ENCODE data around the gene CC2D1A.

DNA sequence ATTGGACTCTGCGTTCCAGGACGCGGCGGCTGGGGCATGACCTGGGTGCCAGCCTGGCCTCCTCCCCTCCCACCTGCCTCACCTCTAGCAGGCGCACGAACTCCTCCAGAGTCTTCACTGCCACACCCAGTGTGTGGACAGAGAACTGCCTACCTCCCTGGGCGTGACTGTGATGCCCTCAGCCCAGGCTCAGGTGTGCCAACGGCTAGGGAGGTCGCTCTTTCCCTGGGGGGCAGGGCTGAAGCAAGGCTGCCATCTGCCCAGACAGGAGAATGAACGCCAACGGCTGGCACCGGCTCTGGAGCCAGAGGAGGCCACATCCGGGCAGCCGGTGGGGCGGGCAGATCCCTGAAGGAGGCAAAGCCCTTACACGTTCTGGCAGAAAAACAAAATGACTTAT, 17.7 kb upstream of the CC2D1A start:
- TF ChIP-seq, protein P1, sequence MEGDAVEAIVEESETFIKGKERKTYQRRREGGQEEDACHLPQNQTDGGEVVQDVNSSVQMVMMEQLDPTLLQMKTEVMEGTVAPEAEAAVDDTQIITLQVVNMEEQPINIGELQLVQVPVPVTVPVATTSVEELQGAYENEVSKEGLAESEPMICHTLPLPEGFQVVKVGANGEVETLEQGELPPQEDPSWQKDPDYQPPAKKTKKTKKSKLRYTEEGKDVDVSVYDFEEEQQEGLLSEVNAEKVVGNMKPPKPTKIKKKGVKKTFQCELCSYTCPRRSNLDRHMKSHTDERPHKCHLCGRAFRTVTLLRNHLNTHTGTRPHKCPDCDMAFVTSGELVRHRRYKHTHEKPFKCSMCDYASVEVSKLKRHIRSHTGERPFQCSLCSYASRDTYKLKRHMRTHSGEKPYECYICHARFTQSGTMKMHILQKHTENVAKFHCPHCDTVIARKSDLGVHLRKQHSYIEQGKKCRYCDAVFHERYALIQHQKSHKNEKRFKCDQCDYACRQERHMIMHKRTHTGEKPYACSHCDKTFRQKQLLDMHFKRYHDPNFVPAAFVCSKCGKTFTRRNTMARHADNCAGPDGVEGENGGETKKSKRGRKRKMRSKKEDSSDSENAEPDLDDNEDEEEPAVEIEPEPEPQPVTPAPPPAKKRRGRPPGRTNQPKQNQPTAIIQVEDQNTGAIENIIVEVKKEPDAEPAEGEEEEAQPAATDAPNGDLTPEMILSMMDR (IDR thresholded peaks at IDR 0.05), result no peak
- TF ChIP-seq EP300 (IDR thresholded peaks at IDR 0.05; ENCODE audit: borderline replicate concordance in 1 of 2, low read depth in 1 of 2, low read length in 1 of 2) (no peak), EZH2phosphoT487 (IDR thresholded peaks at IDR 0.05; ENCODE audit: borderline replicate concordance, low read depth) (no peak), NFIC (IDR thresholded peaks at IDR 0.05; ENCODE audit: borderline replicate concordance) (no peak), TAF1 (IDR thresholded peaks at IDR 0.05; ENCODE audit: borderline replicate concordance, low read depth, low read length) (no peak), POLR2AphosphoS5 (IDR thresholded peaks at IDR 0.05; ENCODE audit: low read depth, low read length) (no peak), FOXJ3 (CRISPR knock-in tag; IDR thresholded peaks at IDR 0.05) (no peak)
- TF ChIP-seq, protein P2, sequence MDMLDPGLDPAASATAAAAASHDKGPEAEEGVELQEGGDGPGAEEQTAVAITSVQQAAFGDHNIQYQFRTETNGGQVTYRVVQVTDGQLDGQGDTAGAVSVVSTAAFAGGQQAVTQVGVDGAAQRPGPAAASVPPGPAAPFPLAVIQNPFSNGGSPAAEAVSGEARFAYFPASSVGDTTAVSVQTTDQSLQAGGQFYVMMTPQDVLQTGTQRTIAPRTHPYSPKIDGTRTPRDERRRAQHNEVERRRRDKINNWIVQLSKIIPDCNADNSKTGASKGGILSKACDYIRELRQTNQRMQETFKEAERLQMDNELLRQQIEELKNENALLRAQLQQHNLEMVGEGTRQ (IDR thresholded peaks at IDR 0.05; ENCODE audit: borderline replicate concordance, low read depth, low read length), result no peak
